Thyroid gland (tissue), 4 donors: ENCODE data around the gene PCARE. TPM values are rescaled to one million over a fixed set of nuclear protein-coding genes. Genes with fewer than 3 reads are reported as not detected.

ENCODE experiments used
- DNase-seq, 2 donors: peaks; one replicate each; pipeline ENCODE4 v3.0.0-alpha.2; 2019
- H3K27ac ChIP-seq, 3 donors: fragments of 200-600 bp; sonication (generic); 1 replicate in 2 of 3; 2 replicates in 1 of 3; pipeline ENCODE4 v1.5.1; 2016 to 2019; ENCODE audit warnings: mild to moderate bottlenecking in 1 of 3, moderate library complexity in 1 of 3
- H3K27me3 ChIP-seq: fragments of 200-600 bp; sonication (generic); one replicate; pipeline ENCODE4 v1.5.1; 2019
- H3K36me3 ChIP-seq, 2 donors: fragments of 200-600 bp; sonication (generic); one replicate each; pipeline ENCODE4 v1.5.1; 2016 to 2019
- H3K4me1 ChIP-seq, 2 donors: fragments of 200-600 bp; sonication (generic); one replicate each; pipeline ENCODE4 v1.5.1; 2017 to 2019
- H3K4me3 ChIP-seq, 3 donors: fragments of 200-600 bp; sonication (generic); replicated peaks in 1 of 3; 1 replicate in 2 of 3; 2 replicates in 1 of 3; pipeline ENCODE4 v1.5.1; 2016; ENCODE audit warnings: mild to moderate bottlenecking in 1 of 3
- H3K9me3 ChIP-seq: fragments of 200-600 bp; sonication (generic); one replicate; pipeline ENCODE4 v1.5.1; 2017
- POLR2A ChIP-seq, 2 donors: fragments of 450-650 bp; IDR thresholded peaks; one replicate each; pipeline ENCODE4 v1.6.1; 2017; ENCODE audit warnings: antibody characterized with exemption in 2 of 2, mild to moderate bottlenecking in 2 of 2, moderate library complexity in 1 of 2
- WGBS, 2 donors: methylation state at CpG; one replicate each; pipeline ENCODE4 v1.1.5; 2017; 5-methylcytosine and 5-hydroxymethylcytosine counted together
- intact Hi-C: fragments of 100-400 bp; cut with DNase I; formaldehyde crosslinking; loops from one replicate; pipeline ENCODE4 v1.15.1; 2023
- total RNA-seq, 4 donors: library from RNA; depleted of rRNA; stranded (reverse); fragments of >200 nt; gene quantifications; one replicate each; pipeline ENCODE4 v1.2.3, GENCODE V29; 2016
- TF ChIP-seq, protein P1 (sequence below), 6 experiments: fragments of 200-600 bp in 3 of 6; fragments of 450-650 bp in 3 of 6; sonication (generic) in 3 of 6; IDR thresholded peaks; one replicate each; pipeline ENCODE4 v1.5.1; 2016 to 2019; ENCODE audit warnings: antibody characterized with exemption in 6 of 6, mild to moderate bottlenecking in 2 of 6, inconsistent platforms in 1 of 6, moderate library complexity in 1 of 6

Gene PCARE
- total RNA-seq, 4 donors from 2014 or later: 0.11 TPM; not detected in 3

GRCh38 chr2:29055601-29056000 is 18.7 kb downstream of the PCARE start:
- Histone ChIP-seq H3K36me3 (no peaks in the 10 kb centered on the region), H3K9me3 (no peaks in the 10 kb centered on the region), H3K27me3 (no peaks in the 10 kb centered on the region), H3K4me3 (no peak overlapping the region), H3K4me1 (no peaks in the 10 kb centered on the region), H3K27ac (no peak overlapping the region)
- no peak for DNase-seq
- TF ChIP-seq, protein P1, sequence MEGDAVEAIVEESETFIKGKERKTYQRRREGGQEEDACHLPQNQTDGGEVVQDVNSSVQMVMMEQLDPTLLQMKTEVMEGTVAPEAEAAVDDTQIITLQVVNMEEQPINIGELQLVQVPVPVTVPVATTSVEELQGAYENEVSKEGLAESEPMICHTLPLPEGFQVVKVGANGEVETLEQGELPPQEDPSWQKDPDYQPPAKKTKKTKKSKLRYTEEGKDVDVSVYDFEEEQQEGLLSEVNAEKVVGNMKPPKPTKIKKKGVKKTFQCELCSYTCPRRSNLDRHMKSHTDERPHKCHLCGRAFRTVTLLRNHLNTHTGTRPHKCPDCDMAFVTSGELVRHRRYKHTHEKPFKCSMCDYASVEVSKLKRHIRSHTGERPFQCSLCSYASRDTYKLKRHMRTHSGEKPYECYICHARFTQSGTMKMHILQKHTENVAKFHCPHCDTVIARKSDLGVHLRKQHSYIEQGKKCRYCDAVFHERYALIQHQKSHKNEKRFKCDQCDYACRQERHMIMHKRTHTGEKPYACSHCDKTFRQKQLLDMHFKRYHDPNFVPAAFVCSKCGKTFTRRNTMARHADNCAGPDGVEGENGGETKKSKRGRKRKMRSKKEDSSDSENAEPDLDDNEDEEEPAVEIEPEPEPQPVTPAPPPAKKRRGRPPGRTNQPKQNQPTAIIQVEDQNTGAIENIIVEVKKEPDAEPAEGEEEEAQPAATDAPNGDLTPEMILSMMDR (IDR thresholded peaks at IDR 0.05): no peak
- TF ChIP-seq POLR2A (IDR thresholded peaks at IDR 0.05): no peak
- 90 to 93% methylated on average over 1 of the region's 1 CpG for WGBS, 2 donors
- intact Hi-C loops: no loop called here

- no peak for DNase-seq
- no peaks in the 10 kb centered on the region for H3K4me1 ChIP-seq
- 48 to 75% methylated on average over 6 to 7 of the region's 7 CpGs for WGBS, 2 donors
Measured at GRCh38 chr2:29054430-29054829, 19.9 kb downstream of the PCARE start.

DNA sequence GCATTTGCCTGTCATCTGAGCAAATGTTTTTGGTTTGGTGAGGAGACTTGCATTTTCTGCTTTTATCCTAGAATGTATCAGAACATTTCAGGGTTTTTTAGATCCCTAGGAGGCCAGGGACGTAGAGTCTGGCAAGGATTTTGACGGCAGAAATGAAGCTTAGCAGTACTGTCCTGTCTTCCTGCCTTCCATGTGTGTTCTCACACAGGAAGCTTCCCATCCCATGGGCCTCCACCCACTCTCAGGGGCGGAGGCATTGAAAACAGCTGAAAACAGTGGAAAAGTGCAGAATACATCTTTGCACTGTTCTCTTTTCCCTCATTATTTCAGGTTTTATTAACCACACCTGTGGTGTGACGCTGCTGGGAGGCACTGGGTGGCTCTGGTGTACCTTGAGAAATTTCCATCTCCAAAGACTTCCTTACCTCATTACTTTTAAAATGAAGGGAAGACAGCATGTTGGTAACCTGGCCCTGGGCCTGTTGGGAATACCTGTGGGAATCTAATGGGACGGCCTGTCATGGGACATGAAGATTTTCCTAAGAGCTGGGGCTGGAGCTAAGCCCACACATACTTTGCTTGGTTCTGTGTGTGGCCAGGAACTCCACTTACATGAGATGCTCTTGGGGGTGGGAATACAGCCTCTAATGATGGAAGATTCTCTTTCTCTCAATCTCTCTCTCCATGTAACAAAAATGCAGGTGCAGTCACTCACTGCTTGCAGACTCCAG is 20.5 kb downstream of the PCARE start:
- no peaks in the 10 kb centered on the region for H3K4me1 ChIP-seq
- WGBS, 2 donors: 70 to 79% methylated on average over 5 of the region's 5 CpGs

More at GRCh38 chr2:29054430-29054829, 19.9 kb downstream of the PCARE start:
- TF ChIP-seq, protein P1 (IDR thresholded peaks at IDR 0.05): no peak
- TF ChIP-seq POLR2A (IDR thresholded peaks at IDR 0.05): no peak
- no peaks in the 10 kb centered on the region for H3K27me3 ChIP-seq
- H3K27ac ChIP-seq: no peak overlapping the region
- H3K4me3 ChIP-seq: no peak overlapping the region
- no peaks in the 10 kb centered on the region for H3K9me3 ChIP-seq
- no peaks in the 10 kb centered on the region for H3K36me3 ChIP-seq
- intact Hi-C loops: no loop called here

GRCh38 chr2:29053223-29053622 is 21.1 kb downstream of the PCARE start:
- no peak for TF ChIP-seq POLR2A (IDR thresholded peaks at IDR 0.05)
- TF ChIP-seq, protein P1 (IDR thresholded peaks at IDR 0.05): no peak
- WGBS, 2 donors: 70 to 86% methylated on average over 7 of the region's 7 CpGs
- H3K4me1 ChIP-seq: no peaks in the 10 kb centered on the region
- H3K27ac ChIP-seq: no peak overlapping the region
- no peaks in the 10 kb centered on the region for H3K27me3 ChIP-seq
- intact Hi-C loops: no loop called here
- H3K9me3 ChIP-seq: no peaks in the 10 kb centered on the region
- no peak for DNase-seq
- no peaks in the 10 kb centered on the region for H3K36me3 ChIP-seq
- H3K4me3 ChIP-seq: no peak overlapping the region

More for the DNA sequence above, 20.5 kb downstream of the PCARE start:
- Histone ChIP-seq H3K36me3 (no peaks in the 10 kb centered on the region), H3K4me3 (no peak overlapping the region), H3K9me3 (no peaks in the 10 kb centered on the region), H3K27me3 (no peaks in the 10 kb centered on the region), H3K27ac (no peak overlapping the region)
- intact Hi-C loops: no loop called here
- no peak for TF ChIP-seq POLR2A (IDR thresholded peaks at IDR 0.05)
- TF ChIP-seq, protein P1 (IDR thresholded peaks at IDR 0.05): peak in 4 of 6 experiments; percentile 27 to 34 (median 32)
- DNase-seq: peak in 1 of 2 donors; percentile 20

GRCh38 chr2:29052807-29053206 is 21.5 kb downstream of the PCARE start:
- Histone ChIP-seq H3K36me3 (no peaks in the 10 kb centered on the region), H3K9me3 (no peaks in the 10 kb centered on the region), H3K27ac (no peak overlapping the region), H3K27me3 (no peaks in the 10 kb centered on the region), H3K4me3 (no peak overlapping the region), H3K4me1 (no peaks in the 10 kb centered on the region)
- TF ChIP-seq, protein P1 (IDR thresholded peaks at IDR 0.05): no peak
- no peak for TF ChIP-seq POLR2A (IDR thresholded peaks at IDR 0.05)
- WGBS, 2 donors: 62 to 68% methylated on average over 5 to 6 of the region's 6 CpGs
- intact Hi-C loops: no loop called here
- no peak for DNase-seq
